GM12878 (cell line): ENCODE measurements around the gene CHN2. TPM values are rescaled to one million over a fixed set of nuclear protein-coding genes. Genes with fewer than 3 reads are reported as not detected.

ENCODE experiments used
- ATAC-seq: fragments of 200-7000 bp; cut with Tn5 transposase; 3 replicates; pipeline ENCODE4 v1.9.1; 2020; ENCODE audit warnings: mild to moderate bottlenecking, moderate library complexity
- BruUV-seq: library from RNA; stranded (reverse); fragments of 400-500 nt; replicated peaks from 2 replicates; lab custom pipeline; 2021; lab: Mats Ljungman, UMichigan
- CTCF ChIA-PET: fragments of 300-600 bp; sonication (Branson Sonifier 250); formaldehyde crosslinking; extraction: SDS; loops from one replicate; lab custom pipeline; 2021; ENCODE audit warnings: inconsistent platforms; lab: Yijun Ruan, JAX
- POLR2A ChIA-PET: fragments of 350-600 bp; formaldehyde crosslinking; extraction: SDS; loops from one replicate; lab custom pipeline; 2021; ENCODE audit warnings: inconsistent platforms; lab: Charles Lee
- RAD21 ChIA-PET: fragments of 300-600 bp; sonication (Branson Sonifier 250); formaldehyde crosslinking; loops from one replicate; lab custom pipeline; 2023; ENCODE audit warnings: antibody characterized with exemption; ENCODE audit not compliant: unreplicated experiment; lab: Charles Lee
- SMC1A ChIA-PET: fragments of 300-600 bp; sonication (Branson Sonifier 250); formaldehyde crosslinking; loops from one replicate; lab custom pipeline; 2023; ENCODE audit not compliant: unreplicated experiment, uncharacterized antibody; lab: Charles Lee
- DNase-seq: peaks from one replicate; pipeline ENCODE4 v3.0.0-alpha.2; 2011; ENCODE audit warnings: low read depth, low spot score
- FAIRE-seq: peaks from 3 replicates; lab custom pipeline; 2011; peaks lifted over from hg19 to GRCh38; lab: Jason Lieb, UNC
- H2AFZ ChIP-seq: 2 replicates; pipeline ENCODE4 v1.6.0; 2011; ENCODE audit warnings: low read depth, low read length, control low read depth; ENCODE audit not compliant: control insufficient read depth
- H3K27ac ChIP-seq: 2 replicates; pipeline ENCODE4 v1.5.1; 2011; ENCODE audit warnings: control low read depth; ENCODE audit not compliant: control insufficient read depth, insufficient read depth
- H3K27me3 ChIP-seq, 2 experiments: replicated peaks in 1 of 2; 2 replicates each; pipeline versions ENCODE4 v1.6.0 to v1.6.1; 2011; ENCODE audit warnings: low read length in 1 of 2; ENCODE audit not compliant: control insufficient read depth in 2 of 2, insufficient read depth in 2 of 2
- H3K36me3 ChIP-seq, 2 experiments: 2 replicates each; pipeline ENCODE4 v1.5.1; 2011; ENCODE audit warnings: low read length in 1 of 2; ENCODE audit not compliant: control insufficient read depth in 2 of 2, insufficient read depth in 2 of 2
- H3K4me1 ChIP-seq: 2 replicates; pipeline ENCODE4 v1.6.1; 2011; ENCODE audit warnings: mild to moderate bottlenecking, low read length, moderate library complexity, mixed read lengths; ENCODE audit not compliant: control insufficient read depth, insufficient read depth
- H3K4me2 ChIP-seq: 2 replicates; pipeline ENCODE4 v1.6.0; 2011; ENCODE audit warnings: control low read depth; ENCODE audit not compliant: control insufficient read depth, insufficient read depth
- H3K4me3 ChIP-seq: fragments of 200-600 bp; sonication (generic); 2 replicates; pipeline ENCODE4 v1.5.1; 2016
- H3K79me2 ChIP-seq: 2 replicates; pipeline ENCODE4 v1.6.0; 2011; ENCODE audit warnings: low read length; ENCODE audit not compliant: control insufficient read depth, insufficient read depth
- H3K9ac ChIP-seq: 2 replicates; pipeline ENCODE4 v1.8.0; 2011; ENCODE audit warnings: low read length, control low read depth, mixed read lengths; ENCODE audit not compliant: control insufficient read depth, insufficient read depth
- H3K9me3 ChIP-seq: replicated peaks from 3 replicates; pipeline ENCODE4 v1.5.1; 2011; ENCODE audit warnings: mild to moderate bottlenecking, low read length; ENCODE audit not compliant: control insufficient read depth, insufficient read depth
- H4K20me1 ChIP-seq: 2 replicates; pipeline ENCODE4 v1.6.0; 2011; ENCODE audit not compliant: control insufficient read depth, insufficient read depth
- CREM ChIP-seq: IDR thresholded peaks from 2 replicates; pipeline ENCODE4 v1.6.1; 2014; ENCODE audit warnings: antibody characterized with exemption, low read depth
- FOXK2 ChIP-seq: fragments of 450-650 bp; IDR thresholded peaks from 2 replicates; pipeline ENCODE4 v1.6.1; 2017; ENCODE audit warnings: mild to moderate bottlenecking, moderate library complexity
- HDGF ChIP-seq: fragments of 450-650 bp; IDR thresholded peaks from 2 replicates; pipeline ENCODE4 v1.6.1; 2016; ENCODE audit warnings: antibody characterized with exemption
- MEF2B ChIP-seq: fragments of 450-650 bp; IDR thresholded peaks from 2 replicates; pipeline ENCODE4 v1.6.1; 2018; ENCODE audit warnings: mild to moderate bottlenecking, moderate library complexity; ENCODE audit not compliant: partially characterized antibody, poor library complexity, severe bottlenecking
- MYB ChIP-seq: fragments of 150-350 bp; IDR thresholded peaks from 2 replicates; pipeline ENCODE4 v1.6.1; 2014; ENCODE audit warnings: mild to moderate bottlenecking, low read depth, low read length, borderline replicate concordance
- PAX8 ChIP-seq: fragments of 450-650 bp; IDR thresholded peaks from 2 replicates; pipeline ENCODE4 v1.6.1; 2017; ENCODE audit warnings: mild to moderate bottlenecking, moderate library complexity
- POLR2AphosphoS2 ChIP-seq: IDR thresholded peaks from 2 replicates; pipeline ENCODE4 v1.6.1; 2011; ENCODE audit warnings: low read depth, mild to moderate bottlenecking, low read length, improper control_type of control experiment, moderate library complexity
- RB1 ChIP-seq: fragments of 450-650 bp; formaldehyde crosslinking; IDR thresholded peaks from 2 replicates; pipeline ENCODE4 v1.6.1; 2017; ENCODE audit warnings: mild to moderate bottlenecking, borderline replicate concordance
- RBBP5 ChIP-seq: fragments of 200-600 bp; sonication (generic); conservative IDR thresholded peaks from 2 replicates; pipeline ENCODE4 v1.6.1; 2016
- SP1 ChIP-seq: IDR thresholded peaks from one replicate; pipeline ENCODE4 v1.6.1; 2011; ENCODE audit warnings: low read depth, low read length
- SUZ12 ChIP-seq: fragments of 200-600 bp; sonication (generic); IDR thresholded peaks from one replicate; pipeline ENCODE4 v1.6.1; 2018; ENCODE audit warnings: antibody characterized with exemption, mild to moderate bottlenecking; ENCODE audit not compliant: unreplicated experiment
- TARDBP ChIP-seq: IDR thresholded peaks from 2 replicates; pipeline ENCODE4 v1.6.1; 2016; ENCODE audit warnings: borderline replicate concordance
- TBL1XR1 ChIP-seq: IDR thresholded peaks from 2 replicates; pipeline ENCODE4 v1.6.1; 2012; ENCODE audit warnings: low read depth, low read length, improper control_type of control experiment
- WRNIP1 ChIP-seq: IDR thresholded peaks from 2 replicates; pipeline ENCODE4 v1.6.1; 2011; ENCODE audit warnings: low read depth, low read length, improper control_type of control experiment, borderline replicate concordance
- ZNF274 ChIP-seq: IDR thresholded peaks from one replicate; pipeline ENCODE4 v1.8.0; 2011; ENCODE audit not compliant: insufficient read length, insufficient read depth
- WGBS: methylation state at CpG from one replicate; pipeline ENCODE4 v1.1.6; 2016; ENCODE audit warnings: low lambda C conversion rate; ENCODE audit not compliant: insufficient replicate concordance, insufficient coverage; ENCODE audit errors: missing lambda C conversion rate; 5-methylcytosine and 5-hydroxymethylcytosine counted together
- in situ Hi-C: fragments of 300-500 bp; cut with MboI; formaldehyde crosslinking; loops from 9 replicates; pipeline ENCODE4 v1.14.3; 2018; ENCODE audit warnings: mixed read lengths
- intact Hi-C: fragments of 100-400 bp; cut with micrococcal nuclease; formaldehyde crosslinking; loops from one replicate; pipeline ENCODE4 v1.14.2; 2022; ENCODE audit not compliant: unreplicated experiment
- polyA plus RNA-seq, 11 experiments: library from polyadenylated mRNA; depleted of rRNA in 4 of 11; unstranded in 6 of 11; stranded (reverse) in 5 of 11; fragments of >200 nt; fragmentation: Nextera tagmentation in 4 of 11; fragmentation: Illumina TruSeq in 1 of 11; extraction: Ambion mirVana in 4 of 11; extraction: Trizol in 1 of 11; gene quantifications; 1 replicate in 1 of 11; 2 replicates in 10 of 11; pipeline versions ENCODE4 v1.2.1 to v1.2.3, GENCODE V29; 2011 to 2016; ENCODE audit warnings: inconsistent platforms in 2 of 11, missing spikeins in 2 of 11, low read depth in 1 of 11
- total RNA-seq, 4 experiments: library from RNA; depleted of rRNA in 3 of 4; stranded (reverse); fragments of >200 nt in 3 of 4; fragmentation: Illumina TruSeq in 1 of 4; extraction: Trizol in 1 of 4; gene quantifications; 2 replicates each; pipeline versions ENCODE4 v1.2.1 to v1.2.3, GENCODE V29; 2013 to 2021
- TF ChIP-seq, protein P1 (sequence below): fragments of 450-650 bp; IDR thresholded peaks from 2 replicates; pipeline ENCODE4 v1.6.1; 2017; ENCODE audit warnings: mild to moderate bottlenecking, moderate library complexity
- TF ChIP-seq, protein P2 (sequence below): IDR thresholded peaks from 2 replicates; pipeline ENCODE4 v1.6.1; 2011; ENCODE audit warnings: low read depth, mild to moderate bottlenecking, low read length, moderate library complexity, borderline replicate concordance; ENCODE audit errors: extremely low read depth
- TF ChIP-seq, protein P3 (sequence below): IDR thresholded peaks from 2 replicates; pipeline ENCODE4 v1.6.1; 2011; ENCODE audit warnings: low read depth, low read length, improper control_type of control experiment, borderline replicate concordance

Gene CHN2
- total and polyA plus RNA-seq, 10 of the 15 experiments (the other 5 are each of a cell fraction or from before 2014, with no cell fraction given): 0.11 to 3.8 (median 0.37) TPM; not detected in 2

DNA sequence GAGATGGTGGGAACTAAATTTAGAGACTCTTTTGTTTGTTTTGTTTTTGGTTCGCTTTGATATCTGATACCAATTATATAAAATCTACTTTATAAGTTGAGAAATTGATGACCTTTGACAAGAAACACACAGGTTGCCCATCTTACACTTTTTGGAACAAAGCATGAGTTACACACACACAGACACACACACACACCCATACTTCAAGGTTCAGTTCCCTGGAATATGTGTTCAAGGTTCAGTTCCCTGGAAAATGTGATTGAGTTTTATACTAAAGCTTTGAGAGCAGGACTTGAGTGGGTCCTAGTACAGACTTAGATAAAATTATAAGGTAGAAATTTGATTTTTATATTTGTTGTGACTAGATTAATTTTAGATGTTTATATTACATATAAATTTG is 234.8 kb downstream of the CHN2 start:
- intact Hi-C loops: no loop called here
- POLR2A ChIA-PET: no interaction called here
- 26% methylated on average over 1 of the region's 1 CpG for WGBS
- DNase-seq: no peak
- Histone ChIP-seq H3K9me3 (no peaks in the 10 kb centered on the region), H4K20me1 (no peaks in the 10 kb centered on the region), H3K4me2 (no peak overlapping the region), H2AFZ (no peak overlapping the region), H3K4me1 (no peaks in the 10 kb centered on the region), H3K79me2 (no peaks in the 10 kb centered on the region), H3K27ac (no peak overlapping the region), H3K27me3 (no peaks in the 10 kb centered on the region), H3K4me3 (no peak overlapping the region), H3K36me3 (no peaks in the 10 kb centered on the region), H3K9ac (no peak overlapping the region)
- FAIRE-seq: no peak
- RAD21 ChIA-PET: no interaction called here
- no TSS peak for BruUV-seq
- in situ Hi-C loops: no loop called here
- TF ChIP-seq MEF2B (no peak), PAX8 (no peak), TARDBP (no peak), SUZ12 (no peak), RB1 (no peak), POLR2AphosphoS2 (no peak), FOXK2 (no peak), RBBP5 (no peak), SP1 (no peak), MYB (no peak), WRNIP1 (no peak), CREM (no peak), HDGF (no peak), TBL1XR1 (no peak), ZNF274 (no peak)
- TF ChIP-seq, protein P1, sequence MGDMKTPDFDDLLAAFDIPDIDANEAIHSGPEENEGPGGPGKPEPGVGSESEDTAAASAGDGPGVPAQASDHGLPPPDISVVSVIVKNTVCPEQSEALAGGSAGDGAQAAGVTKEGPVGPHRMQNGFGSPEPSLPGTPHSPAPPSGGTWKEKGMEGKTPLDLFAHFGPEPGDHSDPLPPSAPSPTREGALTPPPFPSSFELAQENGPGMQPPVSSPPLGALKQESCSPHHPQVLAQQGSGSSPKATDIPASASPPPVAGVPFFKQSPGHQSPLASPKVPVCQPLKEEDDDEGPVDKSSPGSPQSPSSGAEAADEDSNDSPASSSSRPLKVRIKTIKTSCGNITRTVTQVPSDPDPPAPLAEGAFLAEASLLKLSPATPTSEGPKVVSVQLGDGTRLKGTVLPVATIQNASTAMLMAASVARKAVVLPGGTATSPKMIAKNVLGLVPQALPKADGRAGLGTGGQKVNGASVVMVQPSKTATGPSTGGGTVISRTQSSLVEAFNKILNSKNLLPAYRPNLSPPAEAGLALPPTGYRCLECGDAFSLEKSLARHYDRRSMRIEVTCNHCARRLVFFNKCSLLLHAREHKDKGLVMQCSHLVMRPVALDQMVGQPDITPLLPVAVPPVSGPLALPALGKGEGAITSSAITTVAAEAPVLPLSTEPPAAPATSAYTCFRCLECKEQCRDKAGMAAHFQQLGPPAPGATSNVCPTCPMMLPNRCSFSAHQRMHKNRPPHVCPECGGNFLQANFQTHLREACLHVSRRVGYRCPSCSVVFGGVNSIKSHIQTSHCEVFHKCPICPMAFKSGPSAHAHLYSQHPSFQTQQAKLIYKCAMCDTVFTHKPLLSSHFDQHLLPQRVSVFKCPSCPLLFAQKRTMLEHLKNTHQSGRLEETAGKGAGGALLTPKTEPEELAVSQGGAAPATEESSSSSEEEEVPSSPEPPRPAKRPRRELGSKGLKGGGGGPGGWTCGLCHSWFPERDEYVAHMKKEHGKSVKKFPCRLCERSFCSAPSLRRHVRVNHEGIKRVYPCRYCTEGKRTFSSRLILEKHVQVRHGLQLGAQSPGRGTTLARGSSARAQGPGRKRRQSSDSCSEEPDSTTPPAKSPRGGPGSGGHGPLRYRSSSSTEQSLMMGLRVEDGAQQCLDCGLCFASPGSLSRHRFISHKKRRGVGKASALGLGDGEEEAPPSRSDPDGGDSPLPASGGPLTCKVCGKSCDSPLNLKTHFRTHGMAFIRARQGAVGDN: no peak
- TF ChIP-seq, protein P2, sequence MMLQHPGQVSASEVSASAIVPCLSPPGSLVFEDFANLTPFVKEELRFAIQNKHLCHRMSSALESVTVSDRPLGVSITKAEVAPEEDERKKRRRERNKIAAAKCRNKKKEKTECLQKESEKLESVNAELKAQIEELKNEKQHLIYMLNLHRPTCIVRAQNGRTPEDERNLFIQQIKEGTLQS: no peak
- TF ChIP-seq, protein P3, sequence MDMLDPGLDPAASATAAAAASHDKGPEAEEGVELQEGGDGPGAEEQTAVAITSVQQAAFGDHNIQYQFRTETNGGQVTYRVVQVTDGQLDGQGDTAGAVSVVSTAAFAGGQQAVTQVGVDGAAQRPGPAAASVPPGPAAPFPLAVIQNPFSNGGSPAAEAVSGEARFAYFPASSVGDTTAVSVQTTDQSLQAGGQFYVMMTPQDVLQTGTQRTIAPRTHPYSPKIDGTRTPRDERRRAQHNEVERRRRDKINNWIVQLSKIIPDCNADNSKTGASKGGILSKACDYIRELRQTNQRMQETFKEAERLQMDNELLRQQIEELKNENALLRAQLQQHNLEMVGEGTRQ: no peak
- SMC1A ChIA-PET: no interaction called here
- ATAC-seq: no peak
- CTCF ChIA-PET: interaction anchor here (0.5 to 1.2 kb wide), 3 partner anchors 160 to 239 kb away, joined by 3 read pairs; no protein-coding TSS in a partner anchor
